Measurements from ENCODE around the gene DNAH17. TPM values are rescaled to one million over a fixed set of nuclear protein-coding genes. Genes with fewer than 3 reads are reported as not detected.

Gene DNAH17
- total RNA-seq, 2 donors from 2014 or later = 0.13 to 0.64 TPM

DNA sequence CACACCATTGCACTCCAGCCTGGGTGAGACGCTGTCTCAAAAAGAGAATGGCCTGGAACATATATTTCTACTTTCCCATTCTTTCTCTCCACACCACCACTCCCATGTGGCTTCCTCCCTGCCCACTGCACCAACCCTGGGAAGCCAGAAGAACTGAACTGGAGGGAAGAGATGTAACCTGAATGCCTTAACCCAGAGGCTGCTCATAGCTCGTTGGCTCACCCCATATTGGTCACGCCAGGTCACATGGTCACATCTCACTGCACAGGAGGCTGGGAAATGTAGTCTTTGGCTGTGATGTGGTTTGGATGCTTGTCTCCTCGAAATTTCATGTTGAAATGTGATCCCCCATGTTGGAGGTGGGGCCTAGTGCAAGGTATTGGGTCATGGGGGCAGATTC is 5.9 kb upstream of the DNAH17 start:
- TF ChIP-seq, protein P1, sequence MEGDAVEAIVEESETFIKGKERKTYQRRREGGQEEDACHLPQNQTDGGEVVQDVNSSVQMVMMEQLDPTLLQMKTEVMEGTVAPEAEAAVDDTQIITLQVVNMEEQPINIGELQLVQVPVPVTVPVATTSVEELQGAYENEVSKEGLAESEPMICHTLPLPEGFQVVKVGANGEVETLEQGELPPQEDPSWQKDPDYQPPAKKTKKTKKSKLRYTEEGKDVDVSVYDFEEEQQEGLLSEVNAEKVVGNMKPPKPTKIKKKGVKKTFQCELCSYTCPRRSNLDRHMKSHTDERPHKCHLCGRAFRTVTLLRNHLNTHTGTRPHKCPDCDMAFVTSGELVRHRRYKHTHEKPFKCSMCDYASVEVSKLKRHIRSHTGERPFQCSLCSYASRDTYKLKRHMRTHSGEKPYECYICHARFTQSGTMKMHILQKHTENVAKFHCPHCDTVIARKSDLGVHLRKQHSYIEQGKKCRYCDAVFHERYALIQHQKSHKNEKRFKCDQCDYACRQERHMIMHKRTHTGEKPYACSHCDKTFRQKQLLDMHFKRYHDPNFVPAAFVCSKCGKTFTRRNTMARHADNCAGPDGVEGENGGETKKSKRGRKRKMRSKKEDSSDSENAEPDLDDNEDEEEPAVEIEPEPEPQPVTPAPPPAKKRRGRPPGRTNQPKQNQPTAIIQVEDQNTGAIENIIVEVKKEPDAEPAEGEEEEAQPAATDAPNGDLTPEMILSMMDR (conservative IDR thresholded peaks at IDR 0.05) = no peak
- Histone ChIP-seq H3K27ac (ENCODE audit: low read depth, low read length) (no peak overlapping the region), H3K9me3 (ENCODE audit: control insufficient read depth, low read length) (no peaks in the 10 kb centered on the region), H3K9ac (ENCODE audit: extremely low read depth, low read length, poor library complexity, severe bottlenecking) (no peak overlapping the region), H3K4me3 (ENCODE audit: low read length) (no peak overlapping the region), H3K36me3 (ENCODE audit: control insufficient read depth, insufficient read depth, low read length) (no peaks in the 10 kb centered on the region), H3K27me3 (ENCODE audit: control insufficient read depth, insufficient read depth, low read length, poor library complexity, severe bottlenecking) (peaks cover 15% of the 10 kb centered on the region), H3K4me1 (ENCODE audit: control insufficient read depth, insufficient read depth, low read length) (peaks cover under 1% of the 10 kb centered on the region)
- peaks cover 3% of the 10 kb centered on the region for H3K9me3 Mint-ChIP-seq
- H3K27me3 Mint-ChIP-seq (ENCODE audit: insufficient read depth) = peaks cover 5% of the 10 kb centered on the region
- 57 to 79% methylated on average over 1 to 4 of the region's 4 CpGs for WGBS, 2 experiments (ENCODE audit: insufficient coverage in 1 of 2, insufficient read length in 1 of 2)
- peak; percentile 84 for DNase-seq
- no peak overlapping the region for H3K27ac Mint-ChIP-seq
- peaks cover 20% of the 10 kb centered on the region for H3K4me1 Mint-ChIP-seq
- no peak overlapping the region for H3K4me3 Mint-ChIP-seq
- no peaks in the 10 kb centered on the region for H3K36me3 Mint-ChIP-seq (ENCODE audit: low read depth)

DNA sequence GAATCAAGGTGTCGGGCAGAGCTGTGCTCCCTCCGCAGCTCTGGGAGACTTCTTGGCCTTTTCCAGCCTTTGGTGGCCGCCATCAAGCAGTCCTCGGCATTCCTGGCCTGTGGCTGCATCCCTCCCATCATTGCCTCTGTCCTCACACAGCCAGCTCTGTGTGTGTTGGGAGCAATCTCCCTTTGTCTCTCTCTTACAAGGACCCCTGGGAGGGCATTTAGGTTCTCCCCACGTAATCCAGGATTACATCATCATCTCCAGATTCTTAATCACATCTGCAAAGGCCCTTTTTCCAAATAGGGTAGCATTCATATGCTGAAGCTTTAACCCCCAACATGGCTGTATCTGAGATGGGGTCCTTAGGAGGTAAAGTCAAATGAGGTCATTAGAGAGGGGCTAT is 4.1 kb upstream of the DNAH17 start:
- Histone ChIP-seq H3K27ac (ENCODE audit: low read depth, low read length) (no peak overlapping the region), H3K27me3 (ENCODE audit: control insufficient read depth, insufficient read depth, low read length, poor library complexity, severe bottlenecking) (peaks cover 15% of the 10 kb centered on the region), H3K9ac (ENCODE audit: extremely low read depth, low read length, poor library complexity, severe bottlenecking) (no peak overlapping the region), H3K4me1 (ENCODE audit: control insufficient read depth, insufficient read depth, low read length) (no peaks in the 10 kb centered on the region), H3K36me3 (ENCODE audit: control insufficient read depth, insufficient read depth, low read length) (no peaks in the 10 kb centered on the region), H3K9me3 (ENCODE audit: control insufficient read depth, low read length) (no peaks in the 10 kb centered on the region), H3K4me3 (ENCODE audit: low read length) (no peak overlapping the region)
- H3K27me3 Mint-ChIP-seq (ENCODE audit: insufficient read depth) = peaks cover 5% of the 10 kb centered on the region
- TF ChIP-seq, protein P1 (conservative IDR thresholded peaks at IDR 0.05) = no peak
- H3K36me3 Mint-ChIP-seq (ENCODE audit: low read depth) = no peaks in the 10 kb centered on the region
- no peak overlapping the region for H3K27ac Mint-ChIP-seq
- DNase-seq = no peak
- H3K4me1 Mint-ChIP-seq = peaks cover 6% of the 10 kb centered on the region
- no peak overlapping the region for H3K4me3 Mint-ChIP-seq
- 84 to 95% methylated on average over 3 to 5 of the region's 5 CpGs for WGBS, 2 experiments (ENCODE audit: insufficient coverage in 1 of 2, insufficient read length in 1 of 2)
- peaks cover 3% of the 10 kb centered on the region for H3K9me3 Mint-ChIP-seq

DNA sequence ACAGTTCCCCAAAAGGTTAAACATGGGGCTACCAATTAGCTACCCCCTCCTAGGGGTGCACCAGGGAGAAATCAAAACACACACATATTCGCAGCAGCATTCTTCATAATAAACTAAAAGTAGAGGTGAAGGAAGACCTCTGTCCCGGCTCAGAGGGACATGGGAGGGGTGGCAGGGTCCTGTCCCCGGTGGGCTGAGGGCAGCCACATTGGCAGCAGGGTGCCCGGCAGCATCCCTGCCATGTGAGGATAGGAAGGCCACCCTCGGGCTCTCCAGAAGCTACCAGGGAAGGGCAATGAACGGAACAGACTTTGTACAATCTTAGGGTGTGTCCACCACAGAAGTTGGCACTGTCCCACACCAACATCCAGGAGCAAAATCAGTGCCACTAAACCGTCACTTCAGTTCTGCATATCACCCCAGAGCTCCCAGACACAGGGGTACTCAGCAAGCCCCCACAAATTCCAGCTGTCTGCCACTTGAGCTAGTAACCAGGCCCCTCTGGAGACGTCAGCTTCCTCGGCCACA is 3.1 kb upstream of the DNAH17 start:
- H3K36me3 ChIP-seq (ENCODE audit: control insufficient read depth, insufficient read depth, low read length) = no peaks in the 10 kb centered on the region
- peaks cover 3% of the 10 kb centered on the region for H3K9me3 Mint-ChIP-seq
- no peak overlapping the region for H3K27ac Mint-ChIP-seq
- H3K9me3 ChIP-seq (ENCODE audit: control insufficient read depth, low read length) = no peaks in the 10 kb centered on the region
- no peak overlapping the region for H3K9ac ChIP-seq (ENCODE audit: extremely low read depth, low read length, poor library complexity, severe bottlenecking)
- no peaks in the 10 kb centered on the region for H3K4me1 ChIP-seq (ENCODE audit: control insufficient read depth, insufficient read depth, low read length)
- no peak overlapping the region for H3K27ac ChIP-seq (ENCODE audit: low read depth, low read length)
- 90 to 91% methylated on average over 6 to 8 of the region's 9 CpGs for WGBS, 2 experiments (ENCODE audit: insufficient coverage in 1 of 2, insufficient read length in 1 of 2)
- peaks cover 7% of the 10 kb centered on the region for H3K27me3 Mint-ChIP-seq (ENCODE audit: insufficient read depth)
- H3K4me3 Mint-ChIP-seq = no peak overlapping the region
- H3K4me1 Mint-ChIP-seq = peaks cover 6% of the 10 kb centered on the region
- TF ChIP-seq, protein P1 (conservative IDR thresholded peaks at IDR 0.05) = no peak
- H3K27me3 ChIP-seq (ENCODE audit: control insufficient read depth, insufficient read depth, low read length, poor library complexity, severe bottlenecking) = peaks cover 15% of the 10 kb centered on the region
- DNase-seq = no peak
- H3K4me3 ChIP-seq (ENCODE audit: low read length) = no peak overlapping the region
- no peaks in the 10 kb centered on the region for H3K36me3 Mint-ChIP-seq (ENCODE audit: low read depth)

Measured in endodermal cell (in vitro differentiated cells).